GM19455 (cell line): ENCODE results near the gene DNAJC5.
"Not testable (repeated sequence)": the region's sequence is repeated elsewhere in the genome, so short reads cannot be mapped to it uniquely, and the experiment has no call there.

ENCODE experiments used
- ATAC-seq: cut with Tn5 transposase; IDR thresholded peaks from one replicate; pipeline ENCODE4 v1.9.1; 2021; ENCODE audit not compliant: unreplicated experiment

Gene DNAJC5

GRCh38 chr20:63952769-63953168 is 57.8 kb downstream of the DNAJC5 start:
- no peak for ATAC-seq

GRCh38 chr20:63953764-63954429 is 59.0 kb downstream of the DNAJC5 start:
- no peak for ATAC-seq

DNA sequence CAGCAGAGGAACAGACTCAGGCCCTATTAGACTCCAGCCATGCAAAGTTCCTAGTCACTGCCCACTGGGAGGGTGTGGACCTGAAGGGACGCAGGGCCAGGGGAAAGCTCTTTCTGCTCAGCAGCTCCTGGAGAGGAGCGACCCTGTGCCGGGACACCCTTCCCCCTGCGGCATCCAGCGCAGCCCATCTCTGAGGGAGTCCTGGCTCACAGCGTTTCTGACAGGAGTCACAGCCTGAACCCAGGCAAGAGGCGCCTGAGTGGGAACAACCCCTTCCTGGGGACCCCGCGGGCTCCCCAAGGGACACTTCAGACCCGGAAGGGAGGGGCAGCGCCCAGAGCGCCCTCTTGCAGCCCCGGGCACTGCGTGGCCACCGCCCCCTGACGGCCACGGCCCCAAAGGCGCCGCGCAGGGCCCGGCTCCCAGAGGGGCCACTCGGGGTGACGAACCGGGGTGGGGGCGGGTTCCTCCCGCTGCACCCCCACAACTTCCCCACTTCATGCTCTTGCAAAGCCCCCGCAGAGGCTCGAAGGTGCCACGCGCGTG is 60.4 kb downstream of the DNAJC5 start:
- ATAC-seq, result peak; percentile 12

GRCh38 chr20:63955827-63956663 is 61.1 kb downstream of the DNAJC5 start, which contains the start of gene UCKL1:
Gene UCKL1, minus strand, starts transcription at chr20:63956416. Its CDS starts 44 bp downstream, at chr20:63956372.
- ATAC-seq, result peak; percentile 66

DNA sequence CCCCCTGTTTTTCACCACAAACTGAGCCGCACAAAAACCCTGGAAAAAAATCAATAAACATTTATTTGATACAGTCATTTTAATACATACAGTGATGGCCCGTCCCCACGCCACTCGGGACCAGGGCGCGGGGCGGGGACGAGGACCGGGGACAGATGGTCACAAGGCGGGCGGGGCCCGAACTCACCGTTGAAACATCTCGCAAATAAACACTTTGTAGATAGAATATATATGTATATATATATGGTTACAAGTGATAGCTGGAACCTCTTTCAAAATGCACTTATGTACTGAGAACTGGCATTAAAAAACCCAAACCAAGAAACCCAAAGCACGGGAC is 61.7 kb downstream of the DNAJC5 start:
- ATAC-seq, result peak; percentile 11

DNA sequence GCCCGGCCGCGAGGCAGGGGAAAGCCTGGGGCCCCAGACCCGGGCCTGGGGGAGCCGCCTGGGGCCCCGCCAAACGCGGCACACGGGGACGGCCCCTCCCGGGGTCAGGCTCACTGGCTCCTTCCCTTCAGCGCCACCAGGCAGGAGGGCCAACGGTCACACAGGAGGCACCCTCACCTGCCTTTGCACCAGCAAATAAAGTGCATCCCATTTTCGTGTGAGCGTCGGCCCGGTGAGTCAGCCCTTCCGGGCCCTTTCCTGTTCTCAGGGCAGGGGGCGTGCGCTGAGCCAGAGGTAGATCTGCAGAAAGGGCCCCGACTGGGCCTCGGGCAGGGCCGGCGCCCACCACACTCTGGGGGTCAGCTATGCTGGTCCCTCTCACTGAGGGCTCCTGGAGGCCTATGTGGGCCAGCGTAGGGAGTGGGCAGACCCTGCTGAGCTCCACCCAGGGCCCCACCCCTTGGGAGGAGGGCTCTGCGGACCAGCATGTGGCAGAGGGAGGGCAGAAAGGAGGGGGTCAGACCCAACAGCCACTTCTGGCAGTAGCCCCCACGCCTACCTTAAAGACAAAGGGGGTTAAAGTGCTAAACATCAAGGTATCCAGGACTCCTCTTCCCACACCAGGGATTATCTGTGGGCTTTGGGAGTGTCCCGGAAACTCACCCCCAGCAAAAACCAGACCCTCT is 62.2 kb downstream of the DNAJC5 start:
- ATAC-seq, result peak; percentile 20

DNA sequence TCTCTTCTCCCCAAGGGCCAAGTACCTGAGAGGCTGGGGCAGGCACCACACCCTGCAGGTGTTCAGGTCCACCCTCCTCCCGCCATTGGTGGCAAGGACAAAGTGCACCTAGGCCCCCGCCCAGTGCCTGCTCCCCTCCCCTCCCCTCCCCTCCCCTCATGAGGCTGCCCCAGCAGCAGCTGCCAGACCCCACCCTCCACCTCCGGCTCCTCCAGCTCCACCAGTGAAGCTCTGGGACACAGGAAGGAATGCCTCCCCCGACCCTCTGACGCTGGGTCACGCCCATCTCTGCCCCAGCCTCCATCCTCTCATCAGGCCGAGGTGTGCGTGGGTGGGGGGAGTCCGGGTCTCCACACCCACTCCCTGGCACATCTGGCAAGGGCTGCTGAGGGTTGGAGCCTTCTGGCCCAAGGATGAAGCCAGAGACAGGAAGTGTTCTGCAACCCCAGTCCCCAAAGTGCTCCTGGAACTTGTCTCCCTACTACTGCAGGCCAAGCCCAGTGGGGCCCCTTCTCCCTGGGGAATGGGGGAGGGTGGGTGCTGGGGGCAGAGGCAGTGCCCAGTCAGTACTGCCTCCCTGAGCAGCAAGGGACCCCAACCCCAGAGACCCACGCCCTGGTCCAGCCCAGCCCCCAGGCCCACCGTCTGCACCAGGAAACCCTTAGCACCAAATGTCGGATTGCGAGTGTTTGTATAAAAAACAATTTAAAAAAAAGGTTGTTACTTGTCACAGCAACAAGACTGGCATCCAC is 62.9 kb downstream of the DNAJC5 start:
- ATAC-seq, result no peak

DNA sequence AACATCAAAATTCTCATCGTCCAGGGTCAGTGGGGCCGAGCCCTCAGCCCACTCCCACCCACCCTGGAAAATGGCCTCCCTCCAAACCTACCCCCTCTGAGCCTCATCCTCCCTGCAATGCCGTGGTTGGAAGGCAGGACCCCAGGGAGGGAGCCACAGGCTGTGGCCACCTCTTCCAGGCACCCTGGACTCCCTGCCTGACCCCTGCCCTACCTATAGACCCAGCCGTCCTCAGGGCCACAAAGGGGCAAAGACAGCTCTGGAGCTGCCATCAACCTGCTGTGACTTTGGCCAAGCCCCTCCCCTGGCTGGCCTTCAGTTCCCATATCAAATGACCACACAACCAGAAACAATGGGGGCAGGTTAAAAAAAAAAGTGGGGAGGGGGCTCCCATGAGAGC is 63.5 kb downstream of the DNAJC5 start:
- ATAC-seq, result no peak

DNA sequence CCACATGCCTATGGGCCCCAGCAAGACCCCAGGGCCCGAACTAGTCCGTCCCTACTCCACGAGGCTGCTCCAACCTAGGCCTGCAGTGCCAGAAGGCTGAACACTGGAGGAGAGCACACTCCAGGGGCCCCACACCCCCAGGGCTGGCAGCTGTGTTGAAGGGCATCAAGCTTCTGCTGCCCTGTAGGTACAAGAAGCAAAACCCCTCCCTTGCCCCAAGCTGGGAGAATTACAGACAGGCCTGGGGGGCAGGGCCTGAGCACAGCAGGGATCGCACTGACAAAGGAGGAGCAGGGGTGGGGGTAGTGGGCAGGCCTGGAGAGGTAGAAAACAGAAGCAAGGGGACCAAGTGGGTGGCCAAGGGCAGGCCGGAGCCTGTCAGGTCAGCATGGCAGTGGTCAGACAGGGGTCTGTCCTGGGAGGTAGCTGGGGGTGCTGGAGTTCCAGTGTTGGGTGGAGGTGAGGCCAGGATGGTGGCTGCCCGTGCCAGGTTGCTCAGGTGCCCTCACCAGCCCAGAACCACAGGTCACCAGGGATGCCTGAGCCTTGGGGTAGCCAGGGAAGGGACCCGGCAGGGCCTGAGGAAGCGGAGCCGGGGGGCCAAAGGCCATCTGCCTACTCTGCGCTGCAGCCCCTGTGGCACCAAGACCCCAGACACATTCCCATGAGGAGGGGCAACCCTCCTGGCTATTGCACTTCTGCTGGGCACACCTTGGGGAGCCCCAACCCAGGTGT is 64.2 kb downstream of the DNAJC5 start:
- no peak for ATAC-seq

GRCh38 chr20:63959699-63960075 is 64.8 kb downstream of the DNAJC5 start:
- no peak for ATAC-seq

DNA sequence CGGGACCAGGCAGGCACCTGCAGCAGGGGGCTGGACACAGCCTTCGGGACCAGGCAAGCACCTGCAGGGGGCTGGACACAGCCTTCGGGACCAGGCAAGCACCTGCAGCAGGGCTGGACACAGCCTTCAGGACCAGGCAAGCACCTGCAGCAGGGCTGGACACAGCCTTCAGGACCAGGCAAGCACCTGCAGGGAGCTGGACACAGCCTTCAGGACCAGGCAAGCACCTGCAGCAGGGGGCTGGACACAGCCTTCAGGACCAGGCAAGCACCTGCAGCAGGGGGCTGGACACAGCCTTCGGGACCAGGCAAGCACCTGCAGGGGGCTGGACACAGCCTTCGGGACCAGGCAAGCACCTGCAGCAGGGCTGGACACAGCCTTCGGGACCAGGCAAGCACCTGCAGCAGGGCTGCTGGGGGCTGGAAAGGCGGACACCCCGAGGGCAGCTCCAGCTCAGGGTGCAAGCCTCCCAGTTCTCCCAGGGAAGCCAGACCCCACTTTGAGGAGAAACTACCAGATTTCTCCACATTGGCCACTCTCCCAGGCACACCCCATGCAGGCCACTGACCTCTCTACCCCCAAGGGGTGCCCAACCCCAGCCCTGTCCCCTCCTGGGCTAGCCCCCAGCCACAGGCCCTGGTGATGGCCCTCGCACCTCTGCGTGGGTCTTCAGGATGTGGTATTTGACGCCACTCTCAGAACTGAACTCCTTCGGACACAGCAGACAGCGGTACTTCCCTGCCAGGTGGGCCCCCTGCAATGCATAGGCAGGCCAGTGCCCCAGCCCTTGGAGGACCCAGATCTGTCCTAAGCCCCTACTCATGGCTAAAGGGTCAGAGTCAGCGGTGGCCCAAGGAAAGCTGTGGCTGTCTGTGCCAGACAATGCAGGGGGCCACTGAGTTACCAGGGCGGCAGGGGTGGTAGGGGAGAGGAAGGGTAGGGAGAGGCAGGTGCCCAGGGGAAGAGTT is 66.0 kb downstream of the DNAJC5 start:
- not testable (repeated sequence) for ATAC-seq

GRCh38 chr20:63961664-63962425 is 66.9 kb downstream of the DNAJC5 start:
- no peak for ATAC-seq

GRCh38 chr20:63962426-63963347 is 67.8 kb downstream of the DNAJC5 start:
- ATAC-seq, result no peak

- ATAC-seq, result no peak
Measured at GRCh38 chr20:63963348-63963741, 68.4 kb downstream of the DNAJC5 start.

GRCh38 chr20:63963784-63964301 is 68.9 kb downstream of the DNAJC5 start:
- ATAC-seq, result no peak

GRCh38 chr20:63964412-63964811 is 69.5 kb downstream of the DNAJC5 start:
- no peak for ATAC-seq
